ENCODE data around the gene FHIP1B.

DNA sequence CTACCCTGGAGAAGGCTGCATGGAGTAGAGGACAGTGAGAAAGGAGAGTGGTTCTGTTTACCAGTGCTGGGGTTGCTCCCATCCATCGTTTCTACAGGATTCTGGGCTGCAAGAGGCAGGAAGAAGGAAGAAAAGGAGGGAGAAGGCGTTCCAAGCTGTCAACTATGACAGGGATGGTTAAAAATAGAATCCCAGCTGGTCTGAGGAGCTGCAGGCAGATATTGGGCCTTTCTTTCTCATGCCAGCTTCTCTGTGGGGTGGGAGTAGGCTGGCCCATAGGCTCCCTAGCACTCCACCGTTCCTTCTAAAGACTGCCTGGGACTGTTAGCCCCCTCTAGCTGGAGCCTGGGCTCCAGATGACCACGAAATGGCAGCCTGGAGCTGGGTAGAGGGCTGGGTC, 38.8 kb upstream of the FHIP1B start:
- TF ChIP-seq, protein P1, sequence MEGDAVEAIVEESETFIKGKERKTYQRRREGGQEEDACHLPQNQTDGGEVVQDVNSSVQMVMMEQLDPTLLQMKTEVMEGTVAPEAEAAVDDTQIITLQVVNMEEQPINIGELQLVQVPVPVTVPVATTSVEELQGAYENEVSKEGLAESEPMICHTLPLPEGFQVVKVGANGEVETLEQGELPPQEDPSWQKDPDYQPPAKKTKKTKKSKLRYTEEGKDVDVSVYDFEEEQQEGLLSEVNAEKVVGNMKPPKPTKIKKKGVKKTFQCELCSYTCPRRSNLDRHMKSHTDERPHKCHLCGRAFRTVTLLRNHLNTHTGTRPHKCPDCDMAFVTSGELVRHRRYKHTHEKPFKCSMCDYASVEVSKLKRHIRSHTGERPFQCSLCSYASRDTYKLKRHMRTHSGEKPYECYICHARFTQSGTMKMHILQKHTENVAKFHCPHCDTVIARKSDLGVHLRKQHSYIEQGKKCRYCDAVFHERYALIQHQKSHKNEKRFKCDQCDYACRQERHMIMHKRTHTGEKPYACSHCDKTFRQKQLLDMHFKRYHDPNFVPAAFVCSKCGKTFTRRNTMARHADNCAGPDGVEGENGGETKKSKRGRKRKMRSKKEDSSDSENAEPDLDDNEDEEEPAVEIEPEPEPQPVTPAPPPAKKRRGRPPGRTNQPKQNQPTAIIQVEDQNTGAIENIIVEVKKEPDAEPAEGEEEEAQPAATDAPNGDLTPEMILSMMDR (conservative IDR thresholded peaks at IDR 0.05; ENCODE audit: low read depth, low read length), result no peak
- TF ChIP-seq, protein P2, sequence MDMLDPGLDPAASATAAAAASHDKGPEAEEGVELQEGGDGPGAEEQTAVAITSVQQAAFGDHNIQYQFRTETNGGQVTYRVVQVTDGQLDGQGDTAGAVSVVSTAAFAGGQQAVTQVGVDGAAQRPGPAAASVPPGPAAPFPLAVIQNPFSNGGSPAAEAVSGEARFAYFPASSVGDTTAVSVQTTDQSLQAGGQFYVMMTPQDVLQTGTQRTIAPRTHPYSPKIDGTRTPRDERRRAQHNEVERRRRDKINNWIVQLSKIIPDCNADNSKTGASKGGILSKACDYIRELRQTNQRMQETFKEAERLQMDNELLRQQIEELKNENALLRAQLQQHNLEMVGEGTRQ (IDR thresholded peaks at IDR 0.05; ENCODE audit: low read depth, low read length), result no peak
- TF ChIP-seq MXI1 (IDR thresholded peaks at IDR 0.05; ENCODE audit: borderline replicate concordance, low read depth, low read length), result no peak
- TF ChIP-seq POLR2A (IDR thresholded peaks at IDR 0.05; ENCODE audit: low read depth, low read length), result no peak

Measured in IMR-90 (cell line).